KOPT-K1 (cell line): ENCODE results near the gene COL27A1.

Experiments
- H3K27ac ChIP-seq: fragments of 200-600 bp; sonication (generic); 2 replicates; pipeline ENCODE4 v1.5.1; 2016; ENCODE audit warnings: antibody characterized with exemption, mild to moderate bottlenecking, low read depth, low read length; ENCODE audit not compliant: poor library complexity, severe bottlenecking
- H3K36me3 ChIP-seq: fragments of 200-600 bp; sonication (generic); 2 replicates; pipeline ENCODE4 v1.5.1; 2017; ENCODE audit warnings: antibody characterized with exemption, mild to moderate bottlenecking, low read length, moderate library complexity; ENCODE audit not compliant: insufficient read depth
- H3K9me3 ChIP-seq: fragments of 200-600 bp; sonication (generic); 2 replicates; pipeline ENCODE4 v1.5.1; 2017; ENCODE audit warnings: antibody characterized with exemption, low read length, mild to moderate bottlenecking; ENCODE audit not compliant: insufficient read depth, poor library complexity, severe bottlenecking

The COL27A1 gene

DNA sequence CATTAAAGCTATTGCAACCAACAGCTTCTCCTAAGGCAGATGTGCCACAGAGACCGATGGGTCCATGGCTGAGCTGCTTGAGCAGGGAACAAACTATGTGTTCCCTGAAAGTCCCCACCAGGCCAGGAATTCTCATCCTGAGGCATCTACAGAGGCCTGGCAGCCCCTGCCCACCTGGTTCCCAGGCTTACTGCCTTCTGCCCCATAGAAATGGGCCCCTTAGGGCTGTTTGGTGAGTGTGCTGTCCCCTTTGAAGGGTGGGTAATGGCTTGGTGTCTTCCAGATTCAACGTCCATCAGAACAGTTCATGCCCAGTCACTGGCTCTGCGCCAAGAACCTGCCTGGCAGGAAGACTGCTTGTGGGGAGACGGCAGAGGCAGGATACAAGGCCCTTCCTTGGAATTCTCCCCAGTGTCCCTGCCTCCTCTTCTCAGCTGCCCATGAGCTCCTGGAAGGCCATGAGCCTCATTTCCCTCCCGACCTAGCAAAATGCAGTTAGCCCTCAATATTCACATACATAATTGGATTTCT lies 3.8 kb upstream of the COL27A1 start:
- Histone ChIP-seq H3K9me3 (no peaks in the 10 kb centered on the region), H3K27ac (no peak overlapping the region), H3K36me3 (no peaks in the 10 kb centered on the region)

DNA sequence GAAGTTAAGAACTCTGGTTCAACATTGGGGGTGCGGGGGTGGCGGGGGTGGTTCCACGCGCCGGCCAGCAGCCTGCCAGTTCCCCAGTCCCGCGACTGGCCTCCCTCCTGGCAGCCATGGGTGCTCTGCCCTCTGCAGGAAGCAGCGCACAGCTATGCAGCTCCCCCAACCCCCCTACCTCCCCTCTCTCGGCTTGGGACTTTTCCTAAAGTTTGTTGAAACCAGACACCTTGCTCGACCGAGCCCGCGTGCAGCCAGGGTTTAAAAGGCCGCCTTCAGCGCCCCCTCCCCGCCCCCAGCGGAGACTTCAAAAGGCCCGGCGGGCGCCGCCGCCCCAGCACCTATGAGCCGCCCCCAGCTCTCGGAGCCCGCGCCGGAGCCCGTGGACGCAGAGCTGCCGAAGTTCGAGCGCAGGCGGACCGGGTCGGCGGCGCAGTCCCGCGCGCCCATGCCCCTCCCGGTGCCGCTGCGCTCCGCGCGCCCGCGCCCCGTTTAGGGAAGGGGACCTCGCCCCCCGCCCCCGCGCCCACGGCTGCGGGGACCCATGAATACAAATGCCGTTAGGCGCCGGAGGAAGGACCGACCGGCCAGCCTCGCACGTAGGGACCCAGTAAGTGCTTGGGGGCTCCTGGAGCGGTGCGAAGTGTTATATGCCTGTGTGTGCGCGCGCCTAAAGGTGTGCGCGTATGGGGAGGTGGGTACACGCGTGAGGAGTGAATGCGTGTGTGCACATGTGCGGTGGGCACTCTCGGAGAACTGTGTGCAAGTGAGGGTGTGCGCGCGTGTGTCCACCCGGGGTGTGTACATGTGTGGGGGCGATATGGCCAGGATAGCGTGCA lies 1.4 kb upstream of the COL27A1 start:
- no peaks in the 10 kb centered on the region for H3K9me3 ChIP-seq
- no peaks in the 10 kb centered on the region for H3K36me3 ChIP-seq
- no peak overlapping the region for H3K27ac ChIP-seq

DNA sequence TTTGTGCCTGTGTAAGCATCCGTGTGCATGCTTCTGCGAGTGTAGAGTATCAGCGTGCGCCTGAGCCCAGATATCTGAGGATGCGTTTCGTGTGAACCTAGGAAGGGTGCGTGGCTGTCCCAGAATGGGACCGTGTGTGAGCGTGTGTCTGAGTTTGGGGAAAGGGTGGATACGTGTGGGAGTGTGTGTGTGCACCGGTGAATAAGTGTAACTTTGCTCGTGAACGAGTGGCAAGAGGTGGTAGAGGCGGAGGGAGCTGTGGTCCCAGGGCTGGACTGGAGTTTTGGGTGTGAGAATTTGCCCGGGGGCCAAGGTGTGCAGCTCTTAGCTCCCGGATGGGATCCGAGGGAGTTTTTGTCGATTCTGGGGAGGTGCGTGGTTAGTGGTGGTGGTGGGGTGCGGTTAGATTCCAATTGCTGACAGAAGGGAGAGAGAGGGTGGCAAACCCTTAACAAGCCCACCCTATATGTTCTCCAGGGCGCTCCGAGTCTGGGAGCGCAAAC lies 686 bp upstream of the COL27A1 start:
- H3K9me3 ChIP-seq = no peaks in the 10 kb centered on the region

DNA sequence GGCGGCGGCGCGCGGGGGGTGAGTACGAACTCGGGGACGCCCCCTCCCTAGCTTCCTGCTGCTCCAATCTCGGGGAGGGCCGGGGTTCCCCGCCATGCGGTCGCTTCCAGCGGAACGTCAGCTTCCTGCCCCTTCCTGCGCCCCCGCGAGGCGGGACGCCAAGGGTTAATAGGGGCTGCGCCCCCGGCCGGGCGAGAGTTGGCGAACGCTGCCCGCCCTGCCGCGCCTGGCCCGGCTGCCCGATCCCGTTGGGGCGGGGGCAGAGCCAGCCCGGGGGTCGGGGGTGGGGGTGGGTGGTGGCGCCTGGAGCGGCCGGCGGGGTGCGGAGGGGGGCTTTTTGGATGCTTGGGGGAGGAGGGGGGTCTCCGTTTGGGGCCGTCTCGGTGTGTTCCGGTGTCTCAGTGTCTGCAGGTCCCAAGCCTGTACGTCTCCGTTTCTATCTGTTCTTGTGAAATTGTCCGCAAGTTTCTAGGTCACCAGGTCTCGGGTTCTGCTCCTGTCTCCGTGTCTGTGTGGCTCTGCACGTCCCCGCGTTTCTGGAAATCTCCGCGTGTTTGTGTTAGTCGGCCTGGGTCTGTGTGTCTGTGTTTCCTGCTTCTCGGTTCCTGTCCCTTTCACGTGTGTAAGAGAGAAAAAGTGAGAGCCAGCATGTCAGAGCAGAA lies 789 bp downstream of the COL27A1 start:
- Histone ChIP-seq H3K9me3 (no peaks in the 10 kb centered on the region), H3K36me3 (no peaks in the 10 kb centered on the region), H3K27ac (no peak overlapping the region)

More for the DNA sequence above, 686 bp upstream of the COL27A1 start:
- H3K36me3 ChIP-seq = no peaks in the 10 kb centered on the region
- no peak overlapping the region for H3K27ac ChIP-seq

DNA sequence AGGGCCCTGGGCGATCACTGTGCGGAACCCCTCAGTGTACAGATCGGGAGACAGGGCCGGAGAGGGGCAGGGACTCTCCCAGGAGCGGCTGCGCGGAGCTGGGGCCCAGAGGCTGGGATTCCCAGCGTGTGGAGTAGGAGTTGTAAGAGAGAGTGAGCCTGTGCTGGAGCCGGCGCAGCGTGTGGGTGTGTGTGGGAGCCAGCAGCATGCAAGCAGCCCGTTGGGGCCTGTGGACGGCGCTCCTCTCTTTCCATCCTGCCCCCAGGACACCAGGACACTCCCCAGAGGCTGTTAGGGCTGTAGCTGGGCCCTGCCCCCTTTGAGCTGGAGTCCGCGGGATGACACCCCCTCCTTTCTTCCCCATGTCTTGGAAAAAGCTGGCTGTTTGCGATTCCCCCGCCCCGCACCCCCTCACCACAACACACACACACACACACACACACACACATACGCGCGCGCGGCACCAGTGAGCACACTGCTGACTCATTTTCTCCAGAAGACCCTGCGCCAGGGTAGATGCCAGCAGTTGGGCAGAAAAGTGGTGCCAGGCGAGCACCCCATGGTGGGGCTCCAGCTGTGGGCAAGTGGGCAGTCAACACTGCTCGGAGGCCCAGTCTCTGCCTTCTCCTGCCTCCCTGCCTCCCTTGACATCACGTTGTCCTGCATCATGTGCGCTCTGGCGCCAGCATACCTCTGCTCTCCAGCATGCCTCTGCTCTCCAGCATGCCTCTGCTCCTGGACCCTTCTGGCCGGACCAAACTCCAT lies 1.5 kb downstream of the COL27A1 start:
- Histone ChIP-seq H3K27ac (no peak overlapping the region), H3K36me3 (no peaks in the 10 kb centered on the region), H3K9me3 (no peaks in the 10 kb centered on the region)

DNA sequence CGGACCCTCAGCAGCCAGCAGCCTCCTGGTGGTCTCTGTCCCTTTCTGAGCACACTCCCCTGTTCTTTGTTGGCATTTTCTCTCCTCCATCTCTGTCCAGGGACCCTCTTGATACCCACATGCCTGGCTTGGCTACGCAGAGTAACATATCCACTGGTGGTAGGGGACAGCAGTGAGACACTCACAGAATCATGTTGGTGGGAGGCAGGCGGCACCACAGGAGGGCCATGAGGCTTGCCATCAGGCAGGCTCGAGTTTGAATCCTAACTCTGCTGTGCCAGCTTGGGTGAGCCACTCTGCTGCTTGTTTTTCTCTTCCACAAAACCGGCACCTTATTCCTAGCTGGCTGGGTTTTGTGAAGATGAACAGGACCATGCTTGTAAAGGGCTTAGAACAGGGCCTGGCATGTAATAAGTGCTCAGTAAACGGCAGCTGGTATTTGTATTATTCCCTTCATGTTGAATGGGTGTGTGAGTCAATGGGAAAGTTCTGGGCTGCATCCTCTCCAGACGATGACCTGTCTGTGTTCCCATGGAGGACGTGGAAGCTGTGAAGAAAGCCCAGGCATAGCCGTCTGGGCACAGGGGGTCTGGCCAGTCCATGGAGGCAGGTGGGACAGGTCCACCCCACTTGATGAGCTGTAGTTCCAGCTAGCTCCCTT lies 2.3 kb downstream of the COL27A1 start:
- no peaks in the 10 kb centered on the region for H3K36me3 ChIP-seq
- H3K9me3 ChIP-seq = no peaks in the 10 kb centered on the region
- H3K27ac ChIP-seq = no peak overlapping the region

DNA sequence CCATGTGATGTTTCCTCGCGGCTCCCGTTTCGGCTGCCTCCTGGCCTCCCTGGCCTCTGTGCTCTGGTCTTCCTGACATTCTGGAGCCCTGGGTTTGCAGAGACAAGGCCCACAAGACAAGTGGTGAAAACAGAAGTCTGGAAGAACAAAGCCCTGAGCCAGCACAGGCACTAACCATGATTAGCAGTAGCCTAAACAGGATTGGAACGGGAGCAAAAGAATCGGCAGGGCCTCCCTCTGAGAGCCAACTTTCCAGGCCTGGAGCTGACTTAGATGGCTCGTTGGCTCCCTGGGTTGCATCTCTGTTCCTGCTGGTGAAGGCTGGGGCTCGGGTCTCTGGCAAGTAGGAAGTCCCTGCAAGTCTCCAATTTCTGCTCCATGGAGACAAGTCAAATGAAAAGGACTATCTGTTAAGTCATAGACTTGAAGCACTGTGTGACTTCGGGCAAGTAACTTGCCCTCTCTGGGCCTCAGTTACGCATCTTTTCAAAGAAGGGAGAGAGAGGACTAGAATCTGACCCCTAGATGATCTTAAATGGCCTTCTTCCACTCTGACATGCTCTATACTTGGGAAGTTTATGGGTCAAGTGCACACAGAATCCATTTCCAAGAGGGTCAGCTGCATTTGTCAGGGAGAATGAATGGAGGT lies 3.3 kb downstream of the COL27A1 start:
- Histone ChIP-seq H3K9me3 (no peaks in the 10 kb centered on the region), H3K27ac (no peak overlapping the region), H3K36me3 (no peaks in the 10 kb centered on the region)

DNA sequence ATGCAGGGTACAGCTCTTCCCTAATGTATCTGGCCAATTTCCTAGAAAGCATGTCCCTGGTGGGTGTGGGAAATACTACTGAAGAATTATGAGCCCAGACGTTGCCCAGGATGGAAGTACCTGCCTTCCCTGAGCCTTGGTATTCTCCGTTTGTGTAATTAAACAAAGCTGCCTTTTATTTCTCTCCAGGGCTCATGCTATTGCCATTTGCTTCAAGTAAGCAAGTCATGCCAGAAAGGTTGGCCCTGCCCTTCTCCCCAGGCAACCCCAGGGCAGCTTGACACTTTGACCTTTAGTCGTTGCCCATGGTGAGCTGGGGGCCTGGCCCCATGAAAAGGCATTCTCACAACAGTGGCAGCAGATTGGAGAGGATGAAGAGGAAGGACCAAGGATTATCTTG lies 4.4 kb downstream of the COL27A1 start:
- Histone ChIP-seq H3K9me3 (no peaks in the 10 kb centered on the region), H3K36me3 (no peaks in the 10 kb centered on the region), H3K27ac (no peak overlapping the region)

DNA sequence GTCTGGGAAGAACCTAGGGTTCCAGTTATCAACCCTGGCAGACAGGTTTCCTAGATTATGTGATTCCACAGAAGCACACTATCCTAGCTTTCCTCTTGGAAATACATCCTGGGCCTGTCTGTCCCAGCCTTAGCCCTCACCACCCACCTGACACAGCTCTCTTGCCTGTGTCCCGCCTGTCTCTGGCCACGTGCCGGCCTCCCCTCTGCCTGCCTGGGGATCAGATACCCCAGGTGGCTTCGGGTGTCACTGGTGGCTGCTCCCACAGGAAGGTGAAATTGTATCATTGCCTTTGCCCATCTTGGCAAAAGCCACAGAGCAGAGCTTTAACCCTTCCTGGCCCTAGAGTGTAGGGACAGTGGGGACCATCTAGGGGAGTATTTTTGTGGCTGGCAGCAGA lies 6.2 kb downstream of the COL27A1 start:
- no peak overlapping the region for H3K27ac ChIP-seq
- H3K36me3 ChIP-seq = no peaks in the 10 kb centered on the region
- no peaks in the 10 kb centered on the region for H3K9me3 ChIP-seq

DNA sequence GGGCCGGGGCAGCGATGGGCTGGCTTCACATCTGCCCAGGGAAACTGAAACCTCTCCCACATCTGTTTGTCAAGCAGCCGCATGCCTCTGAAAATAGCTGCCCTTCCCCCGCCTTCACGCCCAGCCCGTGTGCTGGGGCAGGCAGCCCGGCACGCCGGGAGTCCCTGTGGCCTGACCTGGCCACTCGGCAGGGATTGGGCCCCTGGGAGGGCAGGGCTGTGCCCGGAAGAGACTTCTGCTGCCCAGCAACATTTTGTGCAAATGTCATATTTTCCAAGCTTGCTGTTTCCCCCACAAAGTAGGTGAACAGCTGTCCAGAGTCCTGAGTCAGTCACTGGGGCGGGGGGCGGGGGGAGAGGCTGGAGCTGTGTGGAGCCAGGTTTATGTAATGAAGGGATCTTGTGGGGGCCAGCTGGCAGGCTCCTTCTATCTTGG lies 8.2 kb downstream of the COL27A1 start:
- Histone ChIP-seq H3K9me3 (no peaks in the 10 kb centered on the region), H3K36me3 (no peaks in the 10 kb centered on the region), H3K27ac (no peak overlapping the region)

DNA sequence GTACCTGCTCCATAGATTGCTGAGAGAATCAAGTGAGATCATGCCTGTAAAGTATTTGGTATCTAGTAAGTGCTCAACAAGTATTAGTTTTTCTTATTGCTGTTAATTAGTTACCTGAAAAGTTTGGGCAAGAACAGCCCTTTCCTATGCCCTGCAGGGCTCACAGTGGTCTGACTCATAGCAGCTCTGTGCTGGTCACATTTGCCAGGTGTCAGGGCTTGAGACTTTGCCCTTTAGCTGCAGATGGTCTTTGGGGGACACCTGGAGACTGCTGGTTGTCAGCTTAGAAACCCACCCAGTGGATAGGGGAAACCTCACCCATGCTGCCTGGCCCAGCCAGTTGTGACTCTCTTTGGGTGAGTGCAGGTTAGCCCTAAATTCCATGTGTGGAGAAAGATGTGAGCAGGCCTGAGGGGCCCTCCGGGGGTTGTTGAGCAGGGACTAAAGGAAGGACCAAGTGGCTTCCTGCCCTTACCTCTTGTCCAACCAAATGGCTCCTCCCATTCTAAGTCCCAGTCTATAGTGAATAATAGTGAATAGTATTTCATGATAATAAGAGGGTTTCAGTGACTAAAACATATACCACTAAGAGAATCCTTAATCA lies 9.0 kb downstream of the COL27A1 start:
- H3K9me3 ChIP-seq = no peaks in the 10 kb centered on the region
- no peak overlapping the region for H3K27ac ChIP-seq
- no peaks in the 10 kb centered on the region for H3K36me3 ChIP-seq

DNA sequence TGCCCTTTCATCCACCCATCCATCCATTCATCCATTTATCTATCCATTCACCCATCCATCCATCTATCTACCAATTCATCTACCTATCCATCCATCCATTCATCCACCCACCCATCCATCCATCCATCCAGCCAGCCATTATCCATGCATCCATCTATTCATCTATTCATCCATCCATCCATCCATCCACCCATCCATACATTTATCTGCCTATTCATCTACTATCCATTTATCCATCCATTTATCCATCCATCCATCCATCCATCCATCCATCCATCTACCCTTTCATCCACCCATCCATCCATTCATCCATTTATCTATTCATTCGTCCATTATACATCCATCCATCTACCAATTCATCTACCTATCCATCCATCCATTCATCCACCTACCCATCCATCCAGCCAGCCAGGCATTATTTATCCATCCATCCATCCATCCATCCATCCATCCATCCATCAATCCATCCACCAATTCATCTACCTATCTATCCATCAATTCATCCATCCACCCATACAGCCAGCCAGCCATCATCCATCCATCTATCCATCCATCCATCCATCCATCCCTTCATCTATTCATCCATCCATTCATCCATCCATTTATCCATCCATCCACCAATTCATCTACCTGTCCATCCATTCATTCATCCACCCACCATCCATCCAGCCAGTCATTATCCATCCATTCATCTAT lies 10.2 kb downstream of the COL27A1 start:
- Histone ChIP-seq H3K36me3 (no peaks in the 10 kb centered on the region), H3K27ac (no peak overlapping the region), H3K9me3 (no peaks in the 10 kb centered on the region)

DNA sequence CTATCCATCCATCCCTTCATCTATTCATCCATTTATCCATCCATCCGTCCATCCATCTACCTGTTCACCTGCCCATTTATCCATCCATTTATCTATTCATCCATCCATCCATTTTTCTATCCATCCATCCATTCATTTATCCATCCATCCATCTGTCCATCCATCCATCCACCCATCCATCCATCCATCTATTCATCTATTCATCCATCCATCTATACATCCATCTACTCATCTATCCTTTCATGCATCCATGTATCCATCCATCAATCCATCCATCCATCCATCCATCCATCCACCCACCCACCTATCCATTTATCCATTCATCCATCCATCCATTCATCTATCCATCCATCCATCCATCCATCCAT lies 10.8 kb downstream of the COL27A1 start:
- Histone ChIP-seq H3K9me3 (no peaks in the 10 kb centered on the region), H3K27ac (no peak overlapping the region), H3K36me3 (no peaks in the 10 kb centered on the region)
